GM12892 (cell line): ENCODE data around the gene KLB.

Experiments used
- POLR2A ChIP-seq: IDR thresholded peaks from 2 replicates; pipeline ENCODE4 v1.6.1; 2011; ENCODE audit warnings: low read depth, low read length, control low read depth
- POLR2AphosphoS5 ChIP-seq: IDR thresholded peaks from 2 replicates; pipeline ENCODE4 v1.6.1; 2011; ENCODE audit warnings: low read depth, low read length, control low read depth
- TAF1 ChIP-seq: IDR thresholded peaks from 2 replicates; pipeline ENCODE4 v1.6.1; 2011; ENCODE audit warnings: low read depth, mild to moderate bottlenecking, control low read depth, low read length, borderline replicate concordance

GRCh38 chr4:39383690-39384089 lies 23.0 kb upstream of the KLB start:
- TF ChIP-seq POLR2A (no peak), POLR2AphosphoS5 (no peak), TAF1 (no peak)
